GM23338 (cell line): ENCODE results near the gene SACM1L. TPM values are rescaled to one million over a fixed set of nuclear protein-coding genes. Genes with fewer than 3 reads are reported as not detected.

Experiments used
- ATAC-seq: fragments of 200-7000 bp; cut with Tn5 transposase; 3 replicates; pipeline ENCODE4 v1.9.1; 2020
- DNase-seq: peaks from one replicate; pipeline ENCODE4 v3.0.0-alpha.2; 2015; ENCODE audit warnings: low spot score
- H2AFZ ChIP-seq: fragments of 200-600 bp; sonication (generic); 2 replicates; pipeline ENCODE4 v1.8.0; 2016; ENCODE audit warnings: antibody characterized with exemption, mild to moderate bottlenecking, moderate library complexity
- H3F3A ChIP-seq: fragments of 200-600 bp; sonication (generic); replicated peaks from 2 replicates; pipeline ENCODE4 v1.8.0; 2017; ENCODE audit warnings: antibody characterized with exemption, mixed run types, low read depth
- H3K27ac ChIP-seq: fragments of 200-600 bp; sonication (generic); 2 replicates; pipeline ENCODE4 v1.6.1; 2016; ENCODE audit warnings: low read depth
- H3K27me3 ChIP-seq: fragments of 200-600 bp; sonication (generic); 2 replicates; pipeline ENCODE4 v1.8.0; 2016; ENCODE audit warnings: mild to moderate bottlenecking, mixed run types, moderate library complexity; ENCODE audit not compliant: insufficient read depth
- H3K36me3 ChIP-seq: fragments of 200-600 bp; sonication (generic); 2 replicates; pipeline ENCODE4 v1.8.0; 2016; ENCODE audit warnings: mild to moderate bottlenecking; ENCODE audit not compliant: insufficient read depth
- H3K4me1 ChIP-seq: fragments of 200-600 bp; sonication (generic); 2 replicates; pipeline ENCODE4 v1.8.0; 2016; ENCODE audit warnings: mild to moderate bottlenecking, moderate library complexity; ENCODE audit not compliant: insufficient read depth
- H3K4me2 ChIP-seq: fragments of 200-600 bp; sonication (generic); 2 replicates; pipeline ENCODE4 v1.7.1; 2017; ENCODE audit warnings: mixed run types
- H3K4me3 ChIP-seq: fragments of 200-600 bp; sonication (generic); 2 replicates; pipeline ENCODE4 v1.6.1; 2016; ENCODE audit warnings: mixed run types
- H3K79me2 ChIP-seq: fragments of 200-600 bp; sonication (generic); replicated peaks from 2 replicates; pipeline ENCODE4 v1.8.0; 2017; ENCODE audit warnings: mild to moderate bottlenecking; ENCODE audit not compliant: insufficient read depth
- H3K9me2 ChIP-seq: fragments of 200-600 bp; sonication (generic); 2 replicates; pipeline ENCODE4 v1.8.0; 2017; ENCODE audit not compliant: insufficient read depth
- H4K20me1 ChIP-seq: fragments of 200-600 bp; sonication (generic); replicated peaks from 2 replicates; pipeline ENCODE4 v1.8.0; 2017; ENCODE audit warnings: mild to moderate bottlenecking; ENCODE audit not compliant: insufficient read depth
- H3K27ac Mint-ChIP-seq: 2 replicates; pipeline ENCODE4 v1.8.0; 2020; ENCODE audit warnings: inconsistent platforms, mild to moderate bottlenecking, moderate library complexity, mixed read lengths
- H3K27me3 Mint-ChIP-seq: 3 replicates; pipeline ENCODE4 v1.8.0; 2022; ENCODE audit warnings: low read depth, mild to moderate bottlenecking, moderate library complexity, mixed read lengths, inconsistent platforms; ENCODE audit not compliant: insufficient read depth, poor library complexity
- H3K36me3 Mint-ChIP-seq: 3 replicates; pipeline ENCODE4 v1.8.0; 2021; ENCODE audit warnings: low read depth, mild to moderate bottlenecking, inconsistent platforms, moderate library complexity, mixed read lengths
- H3K4me1 Mint-ChIP-seq: 3 replicates; pipeline ENCODE4 v1.8.0; 2020; ENCODE audit warnings: mild to moderate bottlenecking, inconsistent platforms, mixed read lengths
- H3K4me3 Mint-ChIP-seq: 3 replicates; pipeline ENCODE4 v1.8.0; 2021; ENCODE audit warnings: moderate library complexity, mild to moderate bottlenecking, inconsistent platforms, mixed read lengths
- H3K9me3 Mint-ChIP-seq: 3 replicates; pipeline ENCODE4 v1.8.0; 2020; ENCODE audit warnings: moderate library complexity, mild to moderate bottlenecking, inconsistent platforms, mixed read lengths
- CREB1 ChIP-seq: fragments of 250-450 bp; sonication (Bioruptor Pico); IDR thresholded peaks from 2 replicates; pipeline ENCODE4 v1.5.0; 2020; ENCODE audit warnings: low read depth, mild to moderate bottlenecking, moderate library complexity
- CTCF ChIP-seq, 2 experiments: fragments of 200-600 bp in 1 of 2; sonication (generic) in 1 of 2; conservative IDR thresholded peaks; 2 replicates each; pipeline versions ENCODE4 v1.5.1 to v1.6.1; 2016 to 2017; ENCODE audit warnings: antibody characterized with exemption in 2 of 2, low read depth in 2 of 2, mild to moderate bottlenecking in 2 of 2, moderate library complexity in 1 of 2
- ETS1 ChIP-seq: IDR thresholded peaks from 2 replicates; pipeline ENCODE4 v1.6.1; 2016; ENCODE audit warnings: antibody characterized with exemption
- EZH2 ChIP-seq: fragments of 200-600 bp; sonication (generic); IDR thresholded peaks from one replicate; pipeline ENCODE4 v1.8.0; 2017; ENCODE audit warnings: antibody characterized with exemption, mild to moderate bottlenecking, low read depth; ENCODE audit not compliant: unreplicated experiment
- EZH2phosphoT487 ChIP-seq: fragments of 200-600 bp; sonication (generic); IDR thresholded peaks from one replicate; pipeline ENCODE4 v1.8.1; 2018; ENCODE audit warnings: antibody characterized with exemption; ENCODE audit not compliant: unreplicated experiment
- JUNB ChIP-seq: IDR thresholded peaks from one replicate; pipeline ENCODE4 v1.6.1; 2016; ENCODE audit warnings: antibody characterized with exemption; ENCODE audit not compliant: unreplicated experiment
- NANOG ChIP-seq: IDR thresholded peaks from 2 replicates; pipeline ENCODE4 v1.6.1; 2016; ENCODE audit warnings: antibody characterized with exemption, borderline replicate concordance
- POLR2AphosphoS5 ChIP-seq: IDR thresholded peaks from 2 replicates; pipeline ENCODE4 v1.6.1; 2016; ENCODE audit warnings: antibody characterized with exemption, low read depth
- REST ChIP-seq: IDR thresholded peaks from one replicate; pipeline ENCODE4 v1.6.1; 2018; ENCODE audit warnings: antibody characterized with exemption; ENCODE audit not compliant: unreplicated experiment
- STAT1 ChIP-seq: IDR thresholded peaks from one replicate; pipeline ENCODE4 v1.6.1; 2016; ENCODE audit warnings: antibody characterized with exemption; ENCODE audit not compliant: unreplicated experiment
- ZNF114 ChIP-seq: fragments of 250-450 bp; sonication (Bioruptor Pico); IDR thresholded peaks from 2 replicates; pipeline ENCODE4 v1.5.0; 2020; ENCODE audit warnings: mild to moderate bottlenecking, moderate library complexity
- ZNF331 ChIP-seq: fragments of 250-450 bp; sonication (Bioruptor Pico); IDR thresholded peaks from 2 replicates; pipeline ENCODE4 v1.5.0; 2020; ENCODE audit warnings: low read depth, mild to moderate bottlenecking, moderate library complexity
- ZNF462 ChIP-seq: fragments of 250-450 bp; sonication (Bioruptor Pico); IDR thresholded peaks from 2 replicates; pipeline ENCODE4 v1.5.0; 2020; ENCODE audit warnings: mild to moderate bottlenecking, moderate library complexity
- polyA plus RNA-seq: library from polyadenylated mRNA; unstranded; fragments of >200 nt; fragmentation: Nextera tagmentation; extraction: Ambion mirVana; gene quantifications from 2 replicates; pipeline ENCODE4 v1.2.1, GENCODE V29; 2016
- total RNA-seq: library from RNA; depleted of rRNA; stranded (reverse); fragments of >200 nt; shearing (Covaris generic); gene quantifications from 2 replicates; pipeline ENCODE4 v1.2.3, GENCODE V29; 2014

SACM1L gene
- total and polyA plus RNA-seq, 2 experiments from 2014 or later: 43.5 to 97.8 TPM

- Mint-ChIP-seq H3K4me3 (no peak overlapping the region), H3K27me3 (peaks cover 12% of the 10 kb centered on the region), H3K36me3 (no peaks in the 10 kb centered on the region; the same call in 2 of the 3 replicates), H3K27ac (no peak overlapping the region), H3K4me1 (peaks cover 9% of the 10 kb centered on the region), H3K9me3 (peaks cover 11% of the 10 kb centered on the region)
- no peak overlapping the region for H3K4me3 ChIP-seq
- no peak overlapping the region for H3K27ac ChIP-seq
- no peaks in the 10 kb centered on the region for H3F3A ChIP-seq
- TF ChIP-seq ZNF114: no peak
- no peak for TF ChIP-seq EZH2
- no peak for TF ChIP-seq ETS1
- TF ChIP-seq JUNB: no peak
- no peak for TF ChIP-seq NANOG
- no peak for TF ChIP-seq ZNF462 (CRISPR knock-in tag)
- no peak for TF ChIP-seq REST
- no peak for TF ChIP-seq EZH2phosphoT487
- TF ChIP-seq CTCF (conservative IDR thresholded peaks at IDR 0.05; ENCODE audit: low read depth in 2 of 2): no peak
- TF ChIP-seq STAT1: no peak
- no peak for TF ChIP-seq CREB1 (CRISPR knock-in tag)
- no peak for TF ChIP-seq POLR2AphosphoS5
- TF ChIP-seq ZNF331 (CRISPR knock-in tag): no peak
- H3K36me3 ChIP-seq: no peaks in the 10 kb centered on the region
- no peak overlapping the region for H2AFZ ChIP-seq
- peaks cover 6% of the 10 kb centered on the region; the same call in 1 of the 2 replicates for H3K4me1 ChIP-seq
- DNase-seq (no peak), ATAC-seq (no peak)
- no peaks in the 10 kb centered on the region for H4K20me1 ChIP-seq
- H3K27me3 ChIP-seq: no peaks in the 10 kb centered on the region
- no peaks in the 10 kb centered on the region for H3K79me2 ChIP-seq
- H3K4me2 ChIP-seq: no peak overlapping the region
- H3K9me2 ChIP-seq: 0 out of 2 replicates have a peak, but pooled peaks cover 5% of the 10 kb centered on the region
Measured at GRCh38 chr3:45763303-45763675, 74.1 kb downstream of the SACM1L start.
